Activated CD4-positive, CD25-positive, alpha-beta regulatory T cell treated with anti-CD3 and anti-CD28 coated beads, Interleukin-2, amount 50 U/mL, for 72 hours (primary cell): Measurements from ENCODE around the gene FBXL2.

Experiments used
- DNase-seq: peaks from one replicate; pipeline ENCODE4 v3.0.0; 2021

Gene FBXL2

DNA sequence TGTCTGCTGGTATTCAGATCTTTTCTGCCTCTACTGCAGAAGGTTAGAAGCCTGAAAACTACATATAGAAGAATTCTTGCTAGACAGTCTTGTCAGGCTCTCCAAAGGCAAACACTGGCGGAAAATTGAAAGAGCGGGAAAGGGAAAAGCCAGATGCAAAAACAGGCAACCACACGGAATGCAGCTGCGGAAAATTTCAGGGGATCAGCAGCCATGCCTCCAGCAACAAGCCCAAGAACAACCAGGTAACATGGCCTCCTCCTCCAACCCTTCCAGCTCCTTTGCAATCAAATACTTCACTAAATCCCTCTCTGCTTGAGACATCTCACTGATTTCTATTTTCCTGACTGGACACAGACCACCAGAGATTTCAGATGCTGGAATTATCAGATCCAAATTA is 153.3 kb downstream of the FBXL2 start:
- DNase-seq, result no peak

DNA sequence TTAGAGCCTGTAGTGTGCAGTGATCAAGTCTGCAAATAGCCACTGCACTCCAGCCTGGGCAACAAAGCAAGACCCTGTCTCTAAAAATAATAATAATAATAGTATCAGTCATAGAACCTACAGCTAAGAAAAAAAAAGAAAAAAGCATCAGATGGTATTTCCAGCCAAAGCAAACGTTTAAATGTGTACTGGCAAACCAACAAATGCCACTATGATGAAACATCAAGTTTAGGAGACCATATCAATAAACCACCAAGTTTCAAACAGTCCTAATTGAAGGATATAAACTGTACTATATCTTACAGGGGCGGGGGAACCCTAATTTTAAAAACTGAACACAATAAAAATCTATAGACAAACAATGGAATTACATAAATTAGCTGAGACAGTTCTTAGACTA is 156.6 kb downstream of the FBXL2 start:
- DNase-seq, result no peak
